Activated T-helper 9 cell treated with anti-CD3 and anti-CD28 coated beads, Interleukin-2, amount 50 U/mL, for 16 hours (primary cell): Measurements from ENCODE around the gene AP4S1.
A peak's percentile ranks its signal among the peaks of the same experiment; 100 is the strongest.

Source experiments
- DNase-seq: peaks from one replicate; pipeline ENCODE4 v3.0.0-alpha.2; 2020; ENCODE audit warnings: low read depth

The AP4S1 gene

GRCh38 chr14:31006703-31007102 is 18.7 kb upstream of the AP4S1 start:
- no peak for DNase-seq

- DNase-seq: no peak
Observed at GRCh38 chr14:31009836-31010574, 15.4 kb upstream of the AP4S1 start.

- no peak for DNase-seq
Observed at GRCh38 chr14:31010935-31011334, 14.5 kb upstream of the AP4S1 start.

GRCh38 chr14:31013841-31014240 is 11.6 kb upstream of the AP4S1 start:
- no peak for DNase-seq

GRCh38 chr14:31018057-31018645 is 7.3 kb upstream of the AP4S1 start:
- no peak for DNase-seq

GRCh38 chr14:31020834-31021575 is 4.4 kb upstream of the AP4S1 start:
- no peak for DNase-seq

- no peak for DNase-seq
Observed at GRCh38 chr14:31021576-31021949, 3.9 kb upstream of the AP4S1 start.

- no peak for DNase-seq
Observed at GRCh38 chr14:31022386-31022785, 3.1 kb upstream of the AP4S1 start.

- no peak for DNase-seq
Observed at GRCh38 chr14:31024010-31024480, 1.4 kb upstream of the AP4S1 start.

- no peak for DNase-seq
Observed at GRCh38 chr14:31024577-31025366, 677 bp upstream of the AP4S1 start.

GRCh38 chr14:31026077-31026449 is 614 bp downstream of the AP4S1 start, which contains the start of gene STRN3:
Gene STRN3 (minus strand): TSS chr14:31026379. CDS start chr14:31026185, 194 bp downstream.
- no peak for DNase-seq

GRCh38 chr14:31026450-31027235 is 1.2 kb downstream of the AP4S1 start:
- DNase-seq: peak; percentile 85

- DNase-seq: no peak
Observed at GRCh38 chr14:31027847-31028246, 2.4 kb downstream of the AP4S1 start.

- no peak for DNase-seq
Observed at GRCh38 chr14:31029016-31029970, 3.8 kb downstream of the AP4S1 start.

GRCh38 chr14:31030469-31030868 is 5.0 kb downstream of the AP4S1 start:
- no peak for DNase-seq

- DNase-seq: no peak
Observed at GRCh38 chr14:31036552-31036951, 11.1 kb downstream of the AP4S1 start.

- no peak for DNase-seq
Observed at GRCh38 chr14:31037709-31038221, 12.3 kb downstream of the AP4S1 start.

GRCh38 chr14:31038521-31039166 is 13.2 kb downstream of the AP4S1 start:
- no peak for DNase-seq

GRCh38 chr14:31042300-31042699 is 16.9 kb downstream of the AP4S1 start:
- DNase-seq: no peak
